ENCODE measurements around the gene ADGRE2. TPM values are rescaled to one million over a fixed set of nuclear protein-coding genes. Genes with fewer than 3 reads are reported as not detected.
A peak's percentile ranks its signal among the peaks of the same experiment; 100 is the strongest.
"Not testable (repeated sequence)": the region's sequence is repeated elsewhere in the genome, so short reads cannot be mapped to it uniquely, and the experiment has no call there.

ADGRE2 gene
- total RNA-seq, 1 experiment from 2014 or later, result 8.0 TPM

DNA sequence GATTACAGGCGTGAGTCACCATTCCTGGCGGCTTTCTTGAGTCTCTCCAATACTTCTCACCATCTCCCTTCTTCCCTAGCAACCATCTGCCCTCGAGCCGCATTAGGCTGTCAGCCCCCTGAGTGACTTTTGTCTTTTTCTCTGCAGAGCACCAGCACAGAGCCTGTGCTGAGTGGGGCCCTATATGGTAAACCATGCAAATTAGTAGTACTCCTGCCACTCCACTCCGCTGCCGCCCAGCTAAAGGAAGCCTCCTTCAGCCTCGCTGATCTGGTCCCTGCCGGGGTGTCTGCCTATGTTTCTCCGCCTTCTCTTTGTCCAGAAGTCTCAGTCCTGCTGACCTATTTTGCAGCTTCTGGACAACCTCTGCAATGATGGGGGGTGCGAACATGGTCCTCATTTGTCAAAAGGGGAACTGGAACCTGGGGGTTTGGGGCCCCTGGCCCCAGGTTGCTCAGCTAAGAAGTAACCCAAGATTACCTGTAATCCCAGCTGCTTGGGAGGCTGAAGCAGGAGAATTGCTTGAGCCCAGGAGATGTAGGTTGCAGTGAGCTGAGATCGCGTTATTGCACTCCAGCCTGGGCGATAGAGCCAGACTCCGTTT, 2.4 kb upstream of the ADGRE2 start:
- peaks cover 18% of the 10 kb centered on the region for H3K4me1 Mint-ChIP-seq (ENCODE audit: insufficient read depth, unreplicated experiment)
- DNase-seq (ENCODE audit: unreplicated experiment); H3K27ac Mint-ChIP-seq (ENCODE audit: low read depth, unreplicated experiment); H3K27me3 Mint-ChIP-seq (ENCODE audit: insufficient read depth, unreplicated experiment); BruUV-seq (replicated peaks); H3K36me3 Mint-ChIP-seq (ENCODE audit: insufficient read depth, unreplicated experiment); intact Hi-C loops (cut with micrococcal nuclease); POLR2A ChIA-PET; H3K9me3 Mint-ChIP-seq (ENCODE audit: unreplicated experiment); H3K4me3 Mint-ChIP-seq (ENCODE audit: unreplicated experiment): not testable (repeated sequence)
- CTCF ChIA-PET, result interaction anchor here (0.6 kb wide), 1 partner anchor 207 kb away, joined by 3 read pairs; no protein-coding TSS in a partner anchor

DNA sequence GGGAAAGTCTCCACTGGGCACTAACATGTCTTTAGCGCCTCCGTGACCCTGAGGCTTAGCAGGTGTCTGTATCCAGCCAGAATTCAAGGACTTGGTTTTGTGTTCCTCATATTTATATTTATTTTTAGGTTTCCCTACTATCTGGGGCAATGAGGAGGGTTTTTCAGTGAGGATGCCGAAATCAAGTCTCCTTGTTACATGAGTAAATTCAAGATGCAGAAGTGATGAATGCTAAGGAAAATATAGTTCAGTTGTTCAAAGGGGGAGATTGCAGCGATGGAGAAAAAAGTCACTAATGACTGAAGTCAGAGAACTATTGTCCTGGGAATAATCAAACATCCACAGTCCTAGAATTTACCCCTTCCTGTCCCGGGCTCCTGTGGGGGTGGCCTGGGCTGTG, 791 bp upstream of the ADGRE2 start:
- no peaks in the 10 kb centered on the region for H3K36me3 Mint-ChIP-seq (ENCODE audit: insufficient read depth, unreplicated experiment)
- no peak for DNase-seq (ENCODE audit: unreplicated experiment)
- H3K27me3 Mint-ChIP-seq (ENCODE audit: insufficient read depth, unreplicated experiment), result no peaks in the 10 kb centered on the region
- H3K9me3 Mint-ChIP-seq (ENCODE audit: unreplicated experiment), result no peaks in the 10 kb centered on the region
- H3K27ac Mint-ChIP-seq (ENCODE audit: low read depth, unreplicated experiment), result no peak overlapping the region
- intact Hi-C loops (cut with micrococcal nuclease), result loop anchor here (5.0 kb wide), 1 partner anchor 92 kb away; no protein-coding TSS in a partner anchor
- ChIA-PET CTCF (interaction anchor here (0.6 to 0.9 kb wide), 5 partner anchors 25 to 1436 kb away, joined by 3 to 4 read pairs (median 4); no protein-coding TSS in a partner anchor), POLR2A (no interaction called here)
- BruUV-seq (replicated peaks), result no TSS peak
- H3K4me3 Mint-ChIP-seq (ENCODE audit: unreplicated experiment), result no peak overlapping the region
- peaks cover 6% of the 10 kb centered on the region for H3K4me1 Mint-ChIP-seq (ENCODE audit: insufficient read depth, unreplicated experiment)
- TF ChIP-seq, protein P1, sequence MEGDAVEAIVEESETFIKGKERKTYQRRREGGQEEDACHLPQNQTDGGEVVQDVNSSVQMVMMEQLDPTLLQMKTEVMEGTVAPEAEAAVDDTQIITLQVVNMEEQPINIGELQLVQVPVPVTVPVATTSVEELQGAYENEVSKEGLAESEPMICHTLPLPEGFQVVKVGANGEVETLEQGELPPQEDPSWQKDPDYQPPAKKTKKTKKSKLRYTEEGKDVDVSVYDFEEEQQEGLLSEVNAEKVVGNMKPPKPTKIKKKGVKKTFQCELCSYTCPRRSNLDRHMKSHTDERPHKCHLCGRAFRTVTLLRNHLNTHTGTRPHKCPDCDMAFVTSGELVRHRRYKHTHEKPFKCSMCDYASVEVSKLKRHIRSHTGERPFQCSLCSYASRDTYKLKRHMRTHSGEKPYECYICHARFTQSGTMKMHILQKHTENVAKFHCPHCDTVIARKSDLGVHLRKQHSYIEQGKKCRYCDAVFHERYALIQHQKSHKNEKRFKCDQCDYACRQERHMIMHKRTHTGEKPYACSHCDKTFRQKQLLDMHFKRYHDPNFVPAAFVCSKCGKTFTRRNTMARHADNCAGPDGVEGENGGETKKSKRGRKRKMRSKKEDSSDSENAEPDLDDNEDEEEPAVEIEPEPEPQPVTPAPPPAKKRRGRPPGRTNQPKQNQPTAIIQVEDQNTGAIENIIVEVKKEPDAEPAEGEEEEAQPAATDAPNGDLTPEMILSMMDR (IDR thresholded peaks at IDR 0.05; ENCODE audit: unreplicated experiment), result no peak

DNA sequence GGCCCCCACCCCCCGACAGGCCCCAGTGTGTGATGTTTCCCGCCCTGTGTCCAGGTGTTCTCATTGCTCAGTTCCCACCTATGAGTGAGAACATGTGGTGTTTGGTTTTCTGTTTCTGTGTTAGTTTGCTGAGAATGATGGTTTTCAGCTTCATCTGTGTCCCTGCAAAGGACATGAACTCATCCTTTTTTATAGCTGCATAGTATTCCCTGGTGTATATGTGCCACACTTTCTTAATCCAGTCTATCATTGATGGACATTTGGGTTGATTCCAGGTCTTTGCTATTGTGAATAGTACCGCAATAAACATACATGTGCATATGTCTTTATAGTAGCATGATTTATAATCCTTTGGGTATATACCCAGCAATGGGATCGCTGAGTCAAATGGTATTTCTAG, 715 bp downstream of the ADGRE2 start:
- H3K27ac Mint-ChIP-seq (ENCODE audit: low read depth, unreplicated experiment); H3K4me3 Mint-ChIP-seq (ENCODE audit: unreplicated experiment); BruUV-seq (replicated peaks); DNase-seq (ENCODE audit: unreplicated experiment); H3K27me3 Mint-ChIP-seq (ENCODE audit: insufficient read depth, unreplicated experiment); H3K4me1 Mint-ChIP-seq (ENCODE audit: insufficient read depth, unreplicated experiment); H3K9me3 Mint-ChIP-seq (ENCODE audit: unreplicated experiment): not testable (repeated sequence)
- POLR2A ChIA-PET, result interaction anchor here (0.7 to 1.8 kb wide), 5 partner anchors 8 to 268 kb away, joined by 3 to 5 read pairs (median 3); no protein-coding TSS in a partner anchor
- intact Hi-C loops (cut with micrococcal nuclease), result loop anchor here (5.0 kb wide), 1 partner anchor 90 kb away; no protein-coding TSS in a partner anchor
- CTCF ChIA-PET, result interaction anchor here (0.6 to 4.0 kb wide), 7 partner anchors 9 to 206 kb away, joined by 3 to 36 read pairs (median 3); partner anchors contain the start of gene NDUFB7
- peaks cover 12% of the 10 kb centered on the region for H3K36me3 Mint-ChIP-seq (ENCODE audit: insufficient read depth, unreplicated experiment)

DNA sequence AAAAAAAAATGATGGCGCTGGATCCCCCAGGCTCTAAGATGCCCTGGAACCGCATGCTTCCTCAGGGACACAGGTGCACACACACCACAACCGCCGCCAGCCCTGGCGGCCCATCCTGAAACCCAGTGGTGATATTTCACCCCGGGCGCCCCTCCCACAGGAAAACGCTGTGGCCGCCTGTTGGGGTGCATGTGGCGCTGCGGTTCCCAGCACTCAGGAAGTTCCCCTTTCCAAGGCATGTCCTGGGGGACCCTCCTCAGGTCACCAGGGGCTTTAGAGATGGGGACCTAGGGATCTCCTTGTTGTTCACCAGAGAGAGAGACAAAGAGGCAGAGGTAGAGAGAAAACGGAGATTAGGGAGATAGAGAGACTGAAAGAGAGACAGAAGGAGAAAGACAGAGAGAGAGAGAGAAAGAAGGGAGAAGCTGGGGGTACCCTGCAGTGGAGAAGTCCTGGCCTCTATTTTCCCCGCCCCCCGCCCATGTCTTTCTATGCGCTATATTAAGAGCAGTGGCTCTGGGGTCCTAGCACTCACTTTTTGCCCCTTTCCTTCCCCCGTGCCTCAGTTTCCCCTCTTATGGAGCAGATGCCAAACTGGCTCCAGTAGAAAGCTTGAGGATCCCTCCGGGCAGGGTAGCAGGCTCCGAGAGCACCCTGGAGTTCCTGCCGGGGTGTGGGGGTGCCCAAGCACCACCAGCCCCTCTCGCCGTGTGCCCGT, 2.3 kb downstream of the ADGRE2 start:
- no peaks in the 10 kb centered on the region for H3K9me3 Mint-ChIP-seq (ENCODE audit: unreplicated experiment)
- DNase-seq (ENCODE audit: unreplicated experiment), result peak; percentile 3
- H3K27ac Mint-ChIP-seq (ENCODE audit: low read depth, unreplicated experiment), result peak overlapping the region; percentile 53
- peaks cover 6% of the 10 kb centered on the region for H3K4me1 Mint-ChIP-seq (ENCODE audit: insufficient read depth, unreplicated experiment)
- no TSS peak for BruUV-seq (replicated peaks)
- intact Hi-C loops (cut with micrococcal nuclease), result loop anchor here (5.0 kb wide), 1 partner anchor 89 kb away; no protein-coding TSS in a partner anchor
- H3K27me3 Mint-ChIP-seq (ENCODE audit: insufficient read depth, unreplicated experiment), result no peaks in the 10 kb centered on the region
- H3K4me3 Mint-ChIP-seq (ENCODE audit: unreplicated experiment), result peak overlapping the region; percentile 74
- H3K36me3 Mint-ChIP-seq (ENCODE audit: insufficient read depth, unreplicated experiment), result peaks cover 20% of the 10 kb centered on the region
- ChIA-PET CTCF (interaction anchor here (0.6 to 4.0 kb wide), 7 partner anchors 10 to 751 kb away, joined by 3 to 36 read pairs (median 3); no protein-coding TSS in a partner anchor), POLR2A (interaction anchor here (1.5 to 1.8 kb wide), 2 partner anchors 10 to 86 kb away, joined by 5 to 6 read pairs; partner anchors contain the start of gene ZNF333)
- TF ChIP-seq, protein P1 (IDR thresholded peaks at IDR 0.05; ENCODE audit: unreplicated experiment), result no peak

DNA sequence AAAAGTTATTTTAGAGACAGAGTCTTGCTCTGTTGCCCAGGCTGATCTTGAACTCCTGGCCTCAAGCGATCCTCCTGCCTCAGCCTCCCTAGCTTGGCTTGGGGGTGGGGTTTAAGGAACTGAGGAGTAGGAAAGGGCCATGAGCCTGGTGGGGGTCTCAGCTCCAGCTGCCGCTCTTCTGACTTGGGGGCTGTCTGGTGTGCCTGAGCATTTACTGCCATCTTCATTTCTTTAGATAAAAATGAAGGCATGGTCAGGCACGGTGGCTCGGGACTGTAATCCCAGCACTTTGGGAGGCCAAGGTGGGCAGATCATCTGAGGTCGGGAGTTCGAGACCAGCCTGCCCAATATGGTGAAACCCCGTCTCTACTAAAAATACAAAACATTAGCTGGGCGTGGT, 3.0 kb downstream of the ADGRE2 start:
- intact Hi-C loops (cut with micrococcal nuclease), result loop anchor here (5.0 kb wide), 1 partner anchor 88 kb away; no protein-coding TSS in a partner anchor
- not testable (repeated sequence) for BruUV-seq (replicated peaks); H3K4me1 Mint-ChIP-seq (ENCODE audit: insufficient read depth, unreplicated experiment); DNase-seq (ENCODE audit: unreplicated experiment); H3K27ac Mint-ChIP-seq (ENCODE audit: low read depth, unreplicated experiment); H3K9me3 Mint-ChIP-seq (ENCODE audit: unreplicated experiment); H3K27me3 Mint-ChIP-seq (ENCODE audit: insufficient read depth, unreplicated experiment)
- POLR2A ChIA-PET, result interaction anchor here (0.6 to 0.7 kb wide), 2 partner anchors 202 to 370 kb away, joined by 3 read pairs; no protein-coding TSS in a partner anchor
- CTCF ChIA-PET, result interaction anchor here (0.6 to 4.0 kb wide), 2 partner anchors 11 to 130 kb away, joined by 3 to 36 read pairs; no protein-coding TSS in a partner anchor
- Mint-ChIP-seq H3K4me3 (ENCODE audit: unreplicated experiment) (peak overlapping the region; percentile 74), H3K36me3 (ENCODE audit: insufficient read depth, unreplicated experiment) (peaks cover 25% of the 10 kb centered on the region)
